Measurements from ENCODE around the gene RAB44.

The RAB44 gene

DNA sequence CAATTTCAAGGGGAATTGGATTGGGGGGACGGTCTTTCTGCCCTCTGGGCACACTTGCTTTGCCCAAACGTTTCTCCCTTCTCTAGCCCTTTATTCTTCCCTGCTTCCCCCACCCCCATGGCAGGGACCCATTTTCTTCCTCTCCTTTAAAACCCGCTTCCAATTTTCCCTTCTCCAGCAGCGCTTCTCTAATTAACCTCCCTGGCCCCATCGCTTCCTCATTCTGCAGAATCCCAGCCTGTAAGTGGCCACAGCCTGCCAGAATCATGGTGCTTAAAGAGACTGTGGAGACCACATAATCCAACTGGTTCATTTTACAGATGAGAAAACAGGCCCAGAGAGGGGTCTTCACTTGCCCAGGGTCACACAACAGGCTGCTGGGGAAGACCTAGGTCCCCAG lies 80.2 kb downstream of the RAB44 start:
- peak overlapping the region; percentile 37 for H3K9ac ChIP-seq (ENCODE audit: low read depth, low read length)
- peaks cover 7% of the 10 kb centered on the region; the same call in 1 of the 2 replicates for H3K4me1 ChIP-seq (ENCODE audit: insufficient read depth, low read length)
- H3K9me3 ChIP-seq (ENCODE audit: control insufficient read depth, insufficient read depth, low read length) = no peaks in the 10 kb centered on the region
- H3K36me3 ChIP-seq (ENCODE audit: insufficient read depth, low read length) = no peaks in the 10 kb centered on the region

DNA sequence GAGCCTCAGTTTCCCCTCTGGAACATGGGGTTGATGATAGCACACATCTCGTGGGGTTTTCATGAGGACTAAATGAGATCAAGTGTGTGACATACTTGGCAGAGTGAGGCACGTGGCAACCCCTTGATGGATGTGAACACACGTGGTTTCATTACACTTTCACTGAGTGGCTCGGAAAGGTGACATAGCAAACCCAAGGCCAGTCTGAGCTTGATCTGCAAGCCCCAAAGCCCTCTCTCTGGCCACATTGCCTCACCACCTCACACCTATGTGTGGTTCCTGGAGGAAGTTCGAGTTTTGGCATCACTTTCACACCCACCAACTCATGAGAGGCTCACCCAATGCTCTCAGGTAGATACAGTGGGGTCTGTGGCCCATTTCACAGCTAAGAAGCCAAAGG lies 81.6 kb downstream of the RAB44 start:
- Histone ChIP-seq H3K4me1 (ENCODE audit: insufficient read depth, low read length) (peaks cover 7% of the 10 kb centered on the region; the same call in 1 of the 2 replicates), H3K9me3 (ENCODE audit: control insufficient read depth, insufficient read depth, low read length) (no peaks in the 10 kb centered on the region), H3K9ac (ENCODE audit: low read depth, low read length) (no peak overlapping the region), H3K36me3 (ENCODE audit: insufficient read depth, low read length) (no peaks in the 10 kb centered on the region)

DNA sequence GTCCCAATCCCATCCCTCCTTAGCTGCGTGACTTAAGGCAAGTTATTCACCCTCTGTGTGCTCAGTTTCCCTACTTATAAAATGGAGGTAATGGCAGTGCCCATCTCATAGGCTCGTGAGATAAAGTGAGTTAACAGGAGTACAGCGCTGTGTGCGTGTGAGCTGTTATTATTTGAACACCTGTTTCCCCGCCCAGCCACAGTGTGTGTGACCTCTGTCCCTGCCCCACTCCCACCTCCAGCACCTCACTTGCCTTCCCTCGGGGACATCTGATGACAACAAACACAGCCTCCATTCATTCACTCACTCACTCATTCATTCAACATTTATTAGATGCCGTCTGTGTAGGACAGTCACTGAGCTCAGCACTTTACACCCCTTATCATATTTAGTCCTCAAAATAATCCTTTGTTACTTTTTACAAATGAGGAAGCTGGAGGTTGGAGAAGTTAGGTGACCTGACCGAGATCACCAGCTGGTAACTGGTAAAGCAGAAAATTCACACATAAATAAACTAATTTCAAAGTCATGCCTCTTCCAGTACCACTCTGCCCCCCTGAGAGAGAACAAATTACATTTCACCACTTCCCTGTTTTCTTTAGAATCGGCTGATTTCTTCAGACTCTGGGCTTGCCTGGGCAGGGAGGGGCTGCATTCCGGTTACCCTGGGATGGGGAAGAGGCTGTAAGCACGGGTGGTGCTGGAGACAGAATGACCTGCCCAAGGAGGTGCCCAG lies 83.0 kb downstream of the RAB44 start:
- H3K9me3 ChIP-seq (ENCODE audit: control insufficient read depth, insufficient read depth, low read length) = no peaks in the 10 kb centered on the region
- peaks cover 7% of the 10 kb centered on the region; the same call in 1 of the 2 replicates for H3K4me1 ChIP-seq (ENCODE audit: insufficient read depth, low read length)
- H3K9ac ChIP-seq (ENCODE audit: low read depth, low read length) = no peak overlapping the region
- H3K36me3 ChIP-seq (ENCODE audit: insufficient read depth, low read length) = no peaks in the 10 kb centered on the region

DNA sequence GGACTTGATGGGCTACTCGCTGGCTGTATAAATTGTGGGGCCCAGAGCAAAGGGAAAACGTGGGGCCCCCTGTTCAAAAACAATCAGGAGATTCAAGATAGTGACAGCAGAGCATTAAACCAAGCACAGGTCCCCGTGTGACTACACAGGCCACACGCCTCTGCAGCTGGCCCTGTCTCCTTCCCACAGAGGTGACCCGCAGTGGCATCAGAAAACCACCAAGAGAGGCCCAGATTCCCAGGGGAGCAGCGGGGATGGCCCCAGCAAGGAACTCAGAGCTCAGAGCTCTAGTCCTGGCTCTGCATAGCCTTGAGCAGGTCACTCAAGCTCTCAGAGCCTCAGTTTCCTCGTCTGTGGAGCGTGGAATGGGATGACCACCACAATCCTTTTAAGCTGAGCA lies 84.0 kb downstream of the RAB44 start:
- peaks cover 7% of the 10 kb centered on the region; the same call in 1 of the 2 replicates for H3K4me1 ChIP-seq (ENCODE audit: insufficient read depth, low read length)
- H3K36me3 ChIP-seq (ENCODE audit: insufficient read depth, low read length) = no peaks in the 10 kb centered on the region
- no peaks in the 10 kb centered on the region for H3K9me3 ChIP-seq (ENCODE audit: control insufficient read depth, insufficient read depth, low read length)
- no peak overlapping the region for H3K9ac ChIP-seq (ENCODE audit: low read depth, low read length)
